Measurements from ENCODE around the gene SEMA4B.

- no peak for TF ChIP-seq TAF1 (IDR thresholded peaks at IDR 0.05; ENCODE audit: borderline replicate concordance, low read depth, low read length)
- no peak for TF ChIP-seq POLR2A (IDR thresholded peaks at IDR 0.05; ENCODE audit: low read depth, low read length)
These were observed 21.4 kb downstream of the SEMA4B start for GRCh38 chr15:90222547-90222946.

Data from GM12892 (cell line).